GM12891 (cell line): Measurements from ENCODE around the gene TMCC1.

Experiments
- DNase-seq: peaks from one replicate; pipeline ENCODE4 v3.0.0; 2011; ENCODE audit warnings: low spot score; ENCODE audit not compliant: insufficient read length
- FAIRE-seq: peaks from 2 replicates; lab custom pipeline; 2011; peaks lifted over from hg19 to GRCh38; lab: Jason Lieb, UNC
- PAX5 ChIP-seq: IDR thresholded peaks from 2 replicates; pipeline ENCODE4 v1.6.1; 2011; ENCODE audit warnings: low read length, moderate library complexity, mild to moderate bottlenecking; ENCODE audit not compliant: insufficient read depth, severe bottlenecking
- POLR2A ChIP-seq: IDR thresholded peaks from 2 replicates; pipeline ENCODE4 v1.6.1; 2011; ENCODE audit warnings: low read depth, low read length, control low read depth
- POLR2AphosphoS5 ChIP-seq: IDR thresholded peaks from 2 replicates; pipeline ENCODE4 v1.6.1; 2011; ENCODE audit warnings: low read depth, low read length, control low read depth
- POU2F2 ChIP-seq: IDR thresholded peaks from 2 replicates; pipeline ENCODE4 v1.6.1; 2011; ENCODE audit warnings: low read depth, mild to moderate bottlenecking, control low read depth, low read length, moderate library complexity
- SPI1 ChIP-seq: IDR thresholded peaks from 2 replicates; pipeline ENCODE4 v1.6.1; 2011; ENCODE audit warnings: low read depth, low read length, control low read depth
- TAF1 ChIP-seq: IDR thresholded peaks from 2 replicates; pipeline ENCODE4 v1.6.1; 2011; ENCODE audit warnings: low read depth, low read length, control low read depth

Gene TMCC1

DNA sequence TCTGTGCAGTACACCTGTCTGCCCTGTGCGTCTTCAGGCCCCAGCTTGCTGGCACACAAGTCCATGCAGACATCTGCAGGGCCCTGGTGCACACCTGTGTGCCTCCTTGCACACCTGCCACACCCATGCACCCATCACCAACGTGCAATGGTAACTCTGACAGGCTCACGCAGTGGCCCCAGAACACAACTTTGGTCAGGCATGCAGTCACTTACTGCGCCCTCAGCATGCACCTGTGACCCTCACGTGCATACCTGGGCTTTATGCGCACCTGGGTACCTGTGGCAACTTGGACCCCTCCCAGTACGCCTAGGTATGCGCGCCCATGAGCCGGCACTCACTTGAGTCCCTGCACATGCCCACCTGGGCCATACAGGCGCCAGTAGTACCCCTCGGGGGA, 288.7 kb downstream of the TMCC1 start:
- no peak for TF ChIP-seq TAF1
- no peak for TF ChIP-seq PAX5
- TF ChIP-seq POLR2A: no peak
- no peak for TF ChIP-seq POLR2AphosphoS5
- TF ChIP-seq POU2F2: no peak
- DNase-seq (no peak), FAIRE-seq (no peak)

DNA sequence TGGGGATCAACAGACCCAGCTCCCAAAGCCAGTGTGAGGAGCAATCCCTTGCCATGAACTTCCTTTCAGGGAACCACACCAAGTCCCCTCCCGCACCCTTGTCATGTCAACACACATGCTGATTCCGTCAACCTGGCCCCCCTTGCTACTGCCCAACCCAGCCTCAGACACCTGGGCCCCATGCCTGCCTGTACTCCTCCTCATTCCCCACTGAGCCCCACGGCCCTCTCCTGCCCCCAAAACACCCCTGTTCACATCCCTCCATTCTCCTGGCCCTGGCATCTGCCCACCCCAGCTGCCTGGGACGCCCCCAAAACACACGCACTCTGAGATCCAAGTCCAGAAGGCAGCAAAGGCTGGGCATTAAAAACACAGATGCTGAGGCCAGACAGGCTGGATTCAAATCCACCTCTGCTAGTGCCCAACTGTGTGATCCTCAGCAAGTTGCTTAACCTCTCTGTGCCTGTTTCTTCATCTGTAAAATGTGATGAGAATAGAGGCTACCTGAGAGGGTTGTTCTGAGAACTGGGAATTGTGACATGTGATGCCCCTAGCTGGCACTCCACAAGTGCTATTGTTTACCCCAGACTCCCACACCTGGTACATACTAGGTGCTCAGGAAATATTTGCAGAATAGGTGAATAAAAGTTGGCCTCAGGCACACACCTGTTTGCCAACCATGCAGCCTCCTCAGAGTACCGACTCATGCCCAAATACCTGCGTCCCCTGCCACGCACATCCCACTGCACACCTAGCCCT, 289.3 kb downstream of the TMCC1 start:
- DNase-seq (no peak), FAIRE-seq (no peak)
- no peak for TF ChIP-seq POLR2A
- TF ChIP-seq PAX5: no peak

DNA sequence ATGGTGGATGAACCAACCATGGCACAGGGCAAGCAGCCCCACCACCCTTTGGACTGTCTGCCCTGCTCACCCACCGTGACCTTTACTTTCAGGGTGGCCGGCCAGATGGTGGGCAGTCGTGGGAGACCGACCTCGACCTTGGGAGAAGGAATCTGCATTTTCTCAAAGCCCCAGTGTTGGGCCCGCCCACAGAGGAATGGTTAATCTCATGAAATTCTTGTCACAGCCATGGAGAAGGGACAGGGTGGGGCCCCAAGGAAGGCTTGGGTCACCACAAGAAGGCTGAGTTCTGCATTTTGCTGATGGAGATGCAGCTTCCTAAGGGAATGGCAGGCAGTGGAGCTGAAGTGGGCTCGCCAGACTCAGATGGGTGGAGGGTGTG, 290.0 kb downstream of the TMCC1 start:
- FAIRE-seq (no peak), DNase-seq (no peak)
- TF ChIP-seq SPI1 (no peak), POLR2A (no peak), TAF1 (no peak), PAX5 (no peak)

DNA sequence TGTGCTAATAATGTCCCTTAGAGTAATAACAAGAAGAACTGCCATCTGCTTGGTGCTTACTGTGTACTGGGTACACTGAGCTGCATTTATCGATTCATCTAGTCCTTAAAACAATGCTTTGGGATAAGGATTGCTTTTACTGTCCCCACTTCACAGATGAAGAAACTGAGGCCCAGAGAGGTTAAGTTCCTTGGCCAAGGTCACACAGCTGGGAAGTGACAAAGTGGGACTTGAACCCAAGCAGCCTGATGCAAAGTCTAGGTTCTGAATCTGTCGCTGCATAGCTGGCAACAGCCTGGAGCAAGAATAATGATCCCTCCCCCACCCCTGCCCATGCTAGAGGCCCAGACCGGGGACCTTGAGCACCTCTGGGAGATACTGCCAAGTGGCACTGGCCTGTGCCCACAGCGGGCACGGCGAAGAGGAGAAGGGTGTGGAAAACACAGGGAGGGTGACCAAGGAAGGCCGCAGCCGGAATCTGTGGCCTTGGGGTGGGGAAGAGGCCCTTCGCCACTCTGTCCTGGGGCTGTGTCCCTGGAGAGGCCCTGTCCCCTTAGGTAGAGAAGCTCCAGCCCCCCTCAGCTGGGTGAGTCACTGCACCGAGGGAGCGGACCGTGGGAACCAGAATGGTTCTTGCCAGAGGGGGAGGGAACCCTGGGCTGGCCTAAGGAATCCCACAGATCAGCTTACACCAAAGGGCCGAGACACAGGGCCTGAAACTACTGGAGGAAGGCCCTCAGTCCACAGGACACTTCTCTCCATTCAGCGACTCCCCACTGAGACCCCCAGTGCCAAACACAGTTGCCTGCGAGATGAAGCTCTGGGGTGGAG, 290.6 kb downstream of the TMCC1 start:
- TF ChIP-seq SPI1 (no peak), TAF1 (no peak), POLR2A (no peak), POLR2AphosphoS5 (no peak), PAX5 (no peak), POU2F2 (no peak)
- DNase-seq: no peak
- no peak for FAIRE-seq

DNA sequence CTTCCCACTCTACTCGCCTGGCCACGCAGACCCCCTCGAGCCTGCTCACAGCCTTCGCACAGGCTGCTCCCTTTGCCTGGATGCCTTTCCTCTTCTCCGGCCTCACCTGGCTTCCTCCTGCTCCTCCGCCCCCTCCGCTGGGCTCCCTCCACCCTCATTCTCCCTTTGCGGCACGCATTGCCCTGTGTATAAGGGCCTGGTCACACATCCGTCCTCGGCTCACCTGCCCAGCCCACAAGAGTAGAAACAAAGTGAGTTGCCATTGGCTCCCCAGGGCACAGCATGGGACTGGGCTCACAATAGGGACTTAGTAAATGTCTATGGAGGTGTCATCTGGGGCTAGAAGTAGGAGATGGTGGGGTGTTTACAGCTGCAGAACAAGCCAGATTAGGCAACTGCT, 291.2 kb downstream of the TMCC1 start:
- no peak for DNase-seq
- no peak for FAIRE-seq
- TF ChIP-seq SPI1 (no peak), POLR2A (no peak), POU2F2 (no peak)

DNA sequence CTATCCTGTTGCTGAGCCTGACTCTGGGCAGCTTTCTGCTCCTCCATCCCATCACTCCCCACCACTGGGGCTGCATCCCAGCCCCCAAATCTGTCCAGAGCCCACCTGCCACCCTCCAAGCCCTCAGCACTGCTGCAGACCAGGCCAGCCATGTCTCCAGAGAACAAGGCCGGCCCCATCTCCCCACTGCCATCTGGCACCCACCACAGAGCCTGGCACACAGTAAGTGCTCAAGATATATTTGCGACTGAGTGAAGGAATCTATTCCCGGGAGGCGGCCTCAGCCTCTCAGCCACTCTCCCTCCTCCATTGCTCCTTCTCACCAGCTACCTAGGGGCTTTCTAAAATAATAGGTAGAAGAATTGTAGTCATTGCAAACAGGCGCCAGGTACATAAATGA, 291.8 kb downstream of the TMCC1 start:
- DNase-seq: no peak

DNA sequence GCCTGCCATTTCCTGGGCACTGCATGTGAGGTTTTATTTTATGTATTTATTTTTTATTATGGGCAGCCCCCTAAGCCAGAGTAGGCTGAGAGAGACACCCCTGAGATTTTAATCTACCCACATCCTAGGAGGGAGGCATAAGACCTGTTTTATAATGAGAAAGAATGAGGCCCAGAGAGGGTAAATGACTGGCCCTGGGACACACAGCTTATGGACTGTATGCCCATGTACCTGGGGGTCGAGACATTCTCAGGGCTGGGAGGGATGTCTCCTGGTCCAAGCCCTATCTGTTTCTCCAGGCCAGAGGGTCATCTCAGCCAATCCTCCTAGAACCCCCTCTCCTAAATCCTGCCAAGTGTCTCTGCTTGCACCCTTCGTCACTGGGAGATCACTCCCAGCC, 293.2 kb downstream of the TMCC1 start:
- FAIRE-seq: no peak
- DNase-seq: no peak
- no peak for TF ChIP-seq SPI1
- no peak for TF ChIP-seq POLR2AphosphoS5
- TF ChIP-seq POU2F2: no peak
- TF ChIP-seq TAF1: no peak
- no peak for TF ChIP-seq POLR2A
- no peak for TF ChIP-seq PAX5

More for the DNA sequence above, 291.8 kb downstream of the TMCC1 start:
- TF ChIP-seq SPI1: no peak
- TF ChIP-seq POLR2A: no peak
- no peak for TF ChIP-seq TAF1
- TF ChIP-seq POLR2AphosphoS5: no peak
- no peak for TF ChIP-seq POU2F2
- FAIRE-seq: no peak

DNA sequence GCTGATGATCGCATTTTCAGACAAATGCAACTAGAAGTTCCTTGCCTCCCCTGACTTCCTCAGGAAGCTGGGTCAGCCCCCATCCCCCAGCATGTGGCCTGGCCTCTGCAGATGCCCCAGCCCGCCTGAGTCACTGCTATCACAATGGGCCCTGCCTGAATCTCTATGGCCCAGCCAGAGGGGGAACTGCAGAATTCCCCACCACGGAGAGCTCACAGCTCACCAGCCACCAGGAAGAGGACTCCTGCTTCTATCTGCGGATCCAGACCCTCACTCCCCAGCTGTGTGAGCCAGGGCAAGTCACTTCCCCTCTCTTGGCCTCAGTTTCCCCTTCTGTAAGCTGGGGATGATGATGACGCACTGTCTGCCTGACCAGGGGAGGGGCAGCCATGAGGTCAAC, 293.9 kb downstream of the TMCC1 start:
- DNase-seq (no peak), FAIRE-seq (no peak)
- TF ChIP-seq POU2F2: no peak
- no peak for TF ChIP-seq POLR2AphosphoS5
- TF ChIP-seq SPI1: no peak
- TF ChIP-seq POLR2A: no peak
- TF ChIP-seq PAX5: no peak
- no peak for TF ChIP-seq TAF1

DNA sequence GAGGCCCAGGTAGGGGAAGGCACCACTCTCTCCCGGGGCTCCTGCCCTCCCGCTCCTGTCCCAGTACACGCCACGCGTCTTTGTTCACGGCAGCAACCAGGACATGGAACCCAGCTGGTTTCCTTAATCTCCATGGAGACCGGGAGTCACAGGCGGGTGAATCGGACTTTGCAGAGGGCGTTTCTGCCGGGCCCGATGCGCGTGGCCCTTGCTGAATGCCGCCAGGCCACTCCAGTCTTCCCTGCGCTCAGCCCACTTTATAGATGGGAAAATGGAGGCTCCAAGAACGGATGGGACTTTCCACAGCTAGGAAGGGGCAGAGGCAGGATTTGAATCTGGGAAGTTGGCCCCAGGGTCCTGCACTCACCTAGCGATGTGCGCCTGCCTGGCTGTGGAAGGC, 294.4 kb downstream of the TMCC1 start:
- FAIRE-seq: no peak
- DNase-seq: no peak
- TF ChIP-seq POLR2A (no peak), PAX5 (no peak), POLR2AphosphoS5 (no peak), SPI1 (no peak), POU2F2 (no peak), TAF1 (no peak)

DNA sequence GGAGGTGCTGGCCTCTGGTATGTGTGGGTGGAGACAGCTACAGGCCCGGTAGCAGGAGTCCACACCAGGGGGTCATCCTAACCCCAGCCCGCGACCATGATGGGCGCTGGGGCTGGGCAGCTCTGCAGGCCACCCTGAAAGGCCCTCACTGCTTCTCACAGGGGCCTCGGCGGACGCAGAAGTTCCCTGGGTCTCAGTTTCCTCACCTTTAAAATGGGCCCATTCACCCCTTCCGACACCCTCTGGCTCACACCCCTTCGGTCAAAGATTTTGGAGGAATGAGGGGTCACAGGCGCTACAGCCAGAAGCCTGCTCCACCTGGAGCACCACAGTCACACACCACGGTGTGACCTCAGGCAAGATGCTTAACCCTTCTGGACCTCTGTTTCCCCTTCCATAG, 295.0 kb downstream of the TMCC1 start:
- no peak for TF ChIP-seq POLR2A
- TF ChIP-seq POU2F2: no peak
- no peak for TF ChIP-seq TAF1
- TF ChIP-seq PAX5: no peak
- no peak for TF ChIP-seq SPI1
- TF ChIP-seq POLR2AphosphoS5: no peak
- DNase-seq (no peak), FAIRE-seq (no peak)
